HepG2 (cell line): ENCODE results near the gene HPGD. TPM values are rescaled to one million over a fixed set of nuclear protein-coding genes. Genes with fewer than 3 reads are reported as not detected.

Experiments used
- ATAC-seq: fragments of 200-7000 bp; cut with Tn5 transposase; 3 replicates; pipeline ENCODE4 v1.9.1; 2020; ENCODE audit warnings: mild to moderate bottlenecking, moderate library complexity
- BruUV-seq: library from RNA; stranded (reverse); fragments of 400-500 nt; replicated peaks from 2 replicates; lab custom pipeline; 2021; lab: Mats Ljungman, UMichigan
- CTCF ChIA-PET: fragments of 300-600 bp; formaldehyde crosslinking; extraction: SDS; loops from one replicate; lab custom pipeline; 2021; ENCODE audit warnings: low total read pairs, inconsistent platforms, low intra/inter-chr PET ratio; lab: Yijun Ruan, JAX
- POLR2A ChIA-PET: fragments of 350-600 bp; sonication (Branson Sonifier 250); formaldehyde crosslinking; loops from one replicate; lab custom pipeline; 2020; ENCODE audit warnings: antibody characterized with exemption, inconsistent platforms; lab: Yijun Ruan, JAX
- DNase-seq: peaks from one replicate; pipeline ENCODE4 v3.0.0-alpha.2; 2015; ENCODE audit warnings: low spot score
- FAIRE-seq: peaks from 3 replicates; lab custom pipeline; 2011; peaks lifted over from hg19 to GRCh38; lab: Jason Lieb, UNC
- H2AFZ ChIP-seq: one replicate; pipeline ENCODE4 v1.6.1; 2011; ENCODE audit warnings: low read length, inconsistent platforms
- H3K27ac ChIP-seq: fragments of 300-600 bp; 3 replicates; pipeline ENCODE4 v1.8.0; 2011; ENCODE audit warnings: mixed run types, mild to moderate bottlenecking, mixed read lengths, low read length, inconsistent platforms; ENCODE audit not compliant: insufficient read depth; ENCODE audit errors: extremely low read length
- H3K27me3 ChIP-seq, 2 experiments: fragments of 200-600 bp in 1 of 2; 2 replicates in 1 of 2; 3 replicates in 1 of 2; pipeline versions ENCODE4 v1.6.0 to v1.8.0; 2011; ENCODE audit warnings: low read length in 2 of 2, mild to moderate bottlenecking in 2 of 2, moderate library complexity in 2 of 2, inconsistent platforms in 1 of 2; ENCODE audit not compliant: insufficient read depth in 2 of 2, control insufficient read depth in 1 of 2
- H3K36me3 ChIP-seq, 2 experiments: fragments of 200-600 bp in 1 of 2; replicated peaks in 1 of 2; 2 replicates in 1 of 2; 3 replicates in 1 of 2; pipeline versions ENCODE4 v1.5.1 to v1.8.0; 2011; ENCODE audit warnings: low read length in 2 of 2, inconsistent platforms in 1 of 2; ENCODE audit not compliant: insufficient read depth in 2 of 2, control insufficient read depth in 1 of 2
- H3K4me1 ChIP-seq: 2 replicates; pipeline ENCODE4 v1.5.1; 2012; ENCODE audit warnings: low read length, inconsistent platforms; ENCODE audit not compliant: insufficient read depth
- H3K4me2 ChIP-seq: 2 replicates; pipeline ENCODE4 v1.6.0; 2011; ENCODE audit warnings: low read depth, low read length, inconsistent platforms
- H3K4me3 ChIP-seq, 3 experiments: fragments of 200-600 bp in 1 of 3; sonication (generic), shearing (Covaris generic) in 1 of 3; replicated peaks in 1 of 3; 2 replicates each; pipeline ENCODE4 v1.5.1; 2011 to 2016; ENCODE audit warnings: low read length in 3 of 3, inconsistent platforms in 2 of 3, low read depth in 2 of 3, mild to moderate bottlenecking in 2 of 3, control low read depth in 1 of 3, mixed read lengths in 1 of 3; ENCODE audit not compliant: insufficient read depth in 1 of 3
- H3K79me2 ChIP-seq: one replicate; pipeline ENCODE4 v1.6.1; 2011; ENCODE audit warnings: low read length, inconsistent platforms; ENCODE audit not compliant: insufficient read depth
- H3K9ac ChIP-seq: 2 replicates; pipeline ENCODE4 v1.6.0; 2011; ENCODE audit warnings: mild to moderate bottlenecking, low read depth, low read length, inconsistent platforms; ENCODE audit not compliant: insufficient read depth
- H3K9me3 ChIP-seq: 2 replicates; pipeline ENCODE4 v1.5.1; 2012; ENCODE audit warnings: mild to moderate bottlenecking, low read length
- H4K20me1 ChIP-seq: 2 replicates; pipeline ENCODE4 v1.6.0; 2011; ENCODE audit warnings: inconsistent platforms, mild to moderate bottlenecking, low read length, moderate library complexity; ENCODE audit not compliant: insufficient read depth
- CBX1 ChIP-seq: IDR thresholded peaks from one replicate; pipeline ENCODE4 v1.6.1; 2016; ENCODE audit warnings: antibody characterized with exemption, low read depth
- HNRNPH1 ChIP-seq: fragments of 200-400 bp; formaldehyde crosslinking; optimal IDR thresholded peaks from 2 replicates; pipeline ENCODE3; 2017; ENCODE audit warnings: mild to moderate bottlenecking, low read depth, low read length
- KDM4B ChIP-seq: sonication (generic); formaldehyde crosslinking; IDR thresholded peaks from 2 replicates; pipeline ENCODE4 v1.4.0; 2020; ENCODE audit warnings: missing genetic modification reagents
- NKX3-1 ChIP-seq: sonication (generic); formaldehyde crosslinking; IDR thresholded peaks from 2 replicates; pipeline ENCODE4 v1.5.0; 2020; ENCODE audit warnings: missing genetic modification reagents
- NR2F6 ChIP-seq, 2 experiments: IDR thresholded peaks; 2 replicates each; pipeline ENCODE4 v1.6.1; 2016; ENCODE audit warnings: antibody characterized with exemption in 1 of 2, mild to moderate bottlenecking in 1 of 2
- PAXIP1 ChIP-seq: sonication (generic); formaldehyde crosslinking; conservative IDR thresholded peaks from 2 replicates; pipeline ENCODE4 v1.4.0; 2020; ENCODE audit warnings: mild to moderate bottlenecking, missing genetic modification reagents, moderate library complexity
- PLRG1 ChIP-seq: fragments of 450-650 bp; conservative IDR thresholded peaks from 2 replicates; pipeline ENCODE4 v1.6.1; 2016
- SNAI1 ChIP-seq: sonication (generic); formaldehyde crosslinking; IDR thresholded peaks from 2 replicates; pipeline ENCODE4 v1.5.0; 2020; ENCODE audit warnings: mild to moderate bottlenecking, missing genetic modification reagents, borderline replicate concordance
- TBL1XR1 ChIP-seq: fragments of 150-350 bp; IDR thresholded peaks from 2 replicates; pipeline ENCODE4 v1.6.1; 2014; ENCODE audit warnings: borderline replicate concordance, low read length; ENCODE audit not compliant: partially characterized antibody
- ZFP62 ChIP-seq: sonication (generic); formaldehyde crosslinking; IDR thresholded peaks from 2 replicates; pipeline ENCODE4 v1.4.0; 2020; ENCODE audit warnings: missing genetic modification reagents
- ZMYM4 ChIP-seq: sonication (generic); formaldehyde crosslinking; IDR thresholded peaks from 2 replicates; pipeline ENCODE4 v1.8.1; 2023; ENCODE audit warnings: mild to moderate bottlenecking, missing genetic modification reagents
- ZNF446 ChIP-seq: sonication (generic); formaldehyde crosslinking; IDR thresholded peaks from 2 replicates; pipeline ENCODE4 v1.5.0; 2020; ENCODE audit warnings: mild to moderate bottlenecking, missing genetic modification reagents
- ZNF484 ChIP-seq: sonication (generic); formaldehyde crosslinking; IDR thresholded peaks from 2 replicates; pipeline ENCODE4 v1.5.1; 2020; ENCODE audit warnings: mild to moderate bottlenecking, low read depth, missing genetic modification reagents, borderline replicate concordance
- ZNF501 ChIP-seq: sonication (generic); formaldehyde crosslinking; IDR thresholded peaks from 2 replicates; pipeline ENCODE4 v1.5.1; 2020; ENCODE audit warnings: mild to moderate bottlenecking, moderate library complexity, missing genetic modification reagents
- ZNF557 ChIP-seq: sonication (generic); formaldehyde crosslinking; IDR thresholded peaks from 2 replicates; pipeline ENCODE4 v1.4.0; 2020; ENCODE audit warnings: missing genetic modification reagents
- ZNF558 ChIP-seq: sonication (generic); formaldehyde crosslinking; IDR thresholded peaks from 2 replicates; pipeline ENCODE4 v1.9.0; 2022; ENCODE audit warnings: mild to moderate bottlenecking, missing genetic modification reagents, borderline replicate concordance
- ZNF597 ChIP-seq: sonication (generic); formaldehyde crosslinking; IDR thresholded peaks from 2 replicates; pipeline ENCODE4 v1.5.0; 2020; ENCODE audit warnings: missing genetic modification reagents
- ZNF670 ChIP-seq: sonication (generic); formaldehyde crosslinking; IDR thresholded peaks from 2 replicates; pipeline ENCODE4 v1.8.0; 2022; ENCODE audit warnings: mild to moderate bottlenecking, missing genetic modification reagents, borderline replicate concordance
- ZNF775 ChIP-seq: sonication (generic); formaldehyde crosslinking; IDR thresholded peaks from 2 replicates; pipeline ENCODE4 v1.4.0; 2020; ENCODE audit warnings: missing genetic modification reagents, mild to moderate bottlenecking, moderate library complexity, borderline replicate concordance
- ZNF816 ChIP-seq: sonication (generic); formaldehyde crosslinking; IDR thresholded peaks from 2 replicates; pipeline ENCODE4 v1.8.0; 2022; ENCODE audit warnings: missing genetic modification reagents, mild to moderate bottlenecking, borderline replicate concordance
- in situ Hi-C: cut with HindIII; loops from 2 replicates; pipeline ENCODE4 v1.10.0; 2017; ENCODE audit warnings: low pct_unique_long_range_greater_than_20kb; ENCODE audit not compliant: extremely low pct_ligation_motif_present
- intact Hi-C: fragments of 100-400 bp; cut with micrococcal nuclease; formaldehyde crosslinking; loops from one replicate; pipeline ENCODE4 v1.10.0; 2022; ENCODE audit not compliant: unreplicated experiment
- polyA plus RNA-seq, 8 experiments: library from polyadenylated mRNA; depleted of rRNA in 3 of 8; stranded (reverse) in 7 of 8; unstranded in 1 of 8; fragments of >200 nt; fragmentation: Illumina TruSeq in 4 of 8; extraction: Trizol in 4 of 8; gene quantifications; 2 replicates each; pipeline versions ENCODE4 v1.2.1 to v1.2.3, GENCODE V29; 2011 to 2016; ENCODE audit warnings: low read depth in 4 of 8, missing spikeins in 1 of 8, mixed read lengths in 1 of 8; ENCODE audit not compliant: insufficient read depth in 1 of 8
- total RNA-seq, 5 experiments: library from RNA; depleted of rRNA; stranded (reverse); fragments of >200 nt; fragmentation: Illumina TruSeq; extraction: Trizol; gene quantifications; 2 replicates each; pipeline ENCODE4 v1.2.3, GENCODE V29; 2016; ENCODE audit warnings: low read depth in 1 of 5
- TF ChIP-seq, protein P1 (sequence below): IDR thresholded peaks from 2 replicates; pipeline ENCODE4 v1.6.1; 2016

HPGD gene
- total and polyA plus RNA-seq, 2 of the 13 experiments (the other 11 are each of a cell fraction or from before 2014, with no cell fraction given) = 0.13 to 0.24 TPM

GRCh38 chr4:174549721-174550120, 27.4 kb upstream of the HPGD start (continued):
- TF ChIP-seq PAXIP1 (CRISPR knock-in tag) = no peak
- TF ChIP-seq NR2F6 (IDR thresholded peaks at IDR 0.05) = no peak
- no peak for TF ChIP-seq NR2F6 (CRISPR knock-in tag; IDR thresholded peaks at IDR 0.05)
- TF ChIP-seq KDM4B (CRISPR knock-in tag) = no peak
- TF ChIP-seq HNRNPH1 = no peak
- no peak for TF ChIP-seq NKX3-1 (CRISPR knock-in tag)
- TF ChIP-seq, protein P1, sequence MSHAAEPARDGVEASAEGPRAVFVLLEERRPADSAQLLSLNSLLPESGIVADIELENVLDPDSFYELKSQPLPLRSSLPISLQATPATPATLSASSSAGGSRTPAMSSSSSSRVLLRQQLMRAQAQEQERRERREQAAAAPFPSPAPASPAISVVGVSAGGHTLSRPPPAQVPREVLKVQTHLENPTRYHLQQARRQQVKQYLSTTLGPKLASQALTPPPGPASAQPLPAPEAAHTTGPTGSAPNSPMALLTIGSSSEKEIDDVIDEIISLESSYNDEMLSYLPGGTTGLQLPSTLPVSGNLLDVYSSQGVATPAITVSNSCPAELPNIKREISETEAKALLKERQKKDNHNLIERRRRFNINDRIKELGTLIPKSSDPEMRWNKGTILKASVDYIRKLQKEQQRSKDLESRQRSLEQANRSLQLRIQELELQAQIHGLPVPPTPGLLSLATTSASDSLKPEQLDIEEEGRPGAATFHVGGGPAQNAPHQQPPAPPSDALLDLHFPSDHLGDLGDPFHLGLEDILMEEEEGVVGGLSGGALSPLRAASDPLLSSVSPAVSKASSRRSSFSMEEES = no peak
- TF ChIP-seq SNAI1 (CRISPR knock-in tag) = no peak
- no peak for TF ChIP-seq ZMYM4 (CRISPR knock-in tag)

DNA sequence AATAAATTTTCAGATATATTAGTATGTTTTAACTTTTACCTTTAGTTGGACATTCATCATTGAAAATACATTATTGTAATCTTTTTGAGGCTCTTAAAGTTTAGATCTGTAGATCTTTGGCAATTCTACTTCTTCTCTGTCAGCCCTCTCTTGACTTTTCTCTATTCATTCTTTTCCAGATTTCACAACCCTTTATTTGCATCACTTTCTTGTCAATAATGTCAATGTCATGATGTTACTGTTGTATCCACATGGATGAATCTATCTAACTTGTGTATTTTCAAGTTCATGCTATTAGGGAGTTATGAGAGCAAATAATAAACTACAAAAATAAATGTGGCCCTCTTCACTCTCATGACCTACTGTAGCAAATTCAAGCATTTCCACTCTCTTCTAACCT, 23.0 kb upstream of the HPGD start:
- POLR2A ChIA-PET = no interaction called here
- H3K27me3 ChIP-seq = no peaks in the 10 kb centered on the region
- no peak overlapping the region for H2AFZ ChIP-seq
- no peaks in the 10 kb centered on the region for H3K36me3 ChIP-seq
- no peaks in the 10 kb centered on the region for H3K4me1 ChIP-seq
- no TSS peak for BruUV-seq
- in situ Hi-C loops = no loop called here
- no peak overlapping the region for H3K27ac ChIP-seq
- no peak overlapping the region for H3K9ac ChIP-seq
- no peak overlapping the region for H3K4me3 ChIP-seq
- peaks cover 7% of the 10 kb centered on the region; the same call in 1 of the 2 replicates for H3K9me3 ChIP-seq
- ATAC-seq (no peak), DNase-seq (no peak), FAIRE-seq (no peak)
- intact Hi-C loops = no loop called here
- H3K79me2 ChIP-seq = no peaks in the 10 kb centered on the region
- no peaks in the 10 kb centered on the region for H4K20me1 ChIP-seq
- no peak overlapping the region for H3K4me2 ChIP-seq
- CTCF ChIA-PET = no interaction called here
- TF ChIP-seq ZNF558 (CRISPR knock-in tag) (no peak), ZFP62 (no peak), ZNF446 (CRISPR knock-in tag) (no peak), ZNF816 (CRISPR knock-in tag) (no peak), ZNF775 (no peak), ZNF501 (CRISPR knock-in tag) (no peak), ZNF597 (CRISPR knock-in tag) (no peak), ZNF557 (CRISPR knock-in tag) (no peak), CBX1 (no peak), PLRG1 (no peak), ZNF670 (CRISPR knock-in tag) (no peak), ZNF484 (CRISPR knock-in tag) (no peak), TBL1XR1 (no peak)
